ENCODE data around the gene CDH13.

The CDH13 gene

GRCh38 chr16:82967424-82967823, 340.7 kb downstream of the CDH13 start:
- DNase-seq (ENCODE audit: low read depth, low spot score): no peak
- TF ChIP-seq CTCF (IDR thresholded peaks at IDR 0.05; ENCODE audit: low read depth, low read length): no peak
- in situ Hi-C loops (cut with HindIII; ENCODE audit: low sequenced_read_pairs): no loop called here
- no peak overlapping the region for H3K4me3 ChIP-seq (ENCODE audit: low read depth, low read length)

- H3K4me3 ChIP-seq (ENCODE audit: low read depth, low read length): no peak overlapping the region
- in situ Hi-C loops (cut with HindIII; ENCODE audit: low sequenced_read_pairs): no loop called here
- no peak for TF ChIP-seq CTCF (IDR thresholded peaks at IDR 0.05; ENCODE audit: low read depth, low read length)
- no peak for DNase-seq (ENCODE audit: low read depth, low spot score)
These were observed 344.4 kb downstream of the CDH13 start for GRCh38 chr16:82971126-82971525.

- no peak for TF ChIP-seq CTCF (IDR thresholded peaks at IDR 0.05; ENCODE audit: low read depth, low read length)
- no peak for DNase-seq (ENCODE audit: low read depth, low spot score)
- in situ Hi-C loops (cut with HindIII; ENCODE audit: low sequenced_read_pairs): no loop called here
- no peak overlapping the region for H3K4me3 ChIP-seq (ENCODE audit: low read depth, low read length)
These were observed 345.7 kb downstream of the CDH13 start for GRCh38 chr16:82972331-82972919.

GRCh38 chr16:82979406-82980111, 352.8 kb downstream of the CDH13 start:
- TF ChIP-seq CTCF (IDR thresholded peaks at IDR 0.05; ENCODE audit: low read depth, low read length): no peak
- no peak for DNase-seq (ENCODE audit: low read depth, low spot score)
- in situ Hi-C loops (cut with HindIII; ENCODE audit: low sequenced_read_pairs): no loop called here
- no peak overlapping the region for H3K4me3 ChIP-seq (ENCODE audit: low read depth, low read length)

- no peak for DNase-seq (ENCODE audit: low read depth, low spot score)
- in situ Hi-C loops (cut with HindIII; ENCODE audit: low sequenced_read_pairs): no loop called here
- no peak for TF ChIP-seq CTCF (IDR thresholded peaks at IDR 0.05; ENCODE audit: low read depth, low read length)
- no peak overlapping the region for H3K4me3 ChIP-seq (ENCODE audit: low read depth, low read length)
These were observed 354.0 kb downstream of the CDH13 start for GRCh38 chr16:82980810-82981209.

GRCh38 chr16:82987767-82988166, 361.0 kb downstream of the CDH13 start:
- TF ChIP-seq CTCF (IDR thresholded peaks at IDR 0.05; ENCODE audit: low read depth, low read length): no peak
- no peak overlapping the region for H3K4me3 ChIP-seq (ENCODE audit: low read depth, low read length)
- in situ Hi-C loops (cut with HindIII; ENCODE audit: low sequenced_read_pairs): no loop called here
- DNase-seq (ENCODE audit: low read depth, low spot score): peak; percentile 41

Data from astrocyte of the spinal cord (primary cell).